Endothelial cell of umbilical vein (primary cell): ENCODE measurements around the gene DPP10.

ENCODE experiments used
- EZH2 ChIP-seq: IDR thresholded peaks from 2 replicates; pipeline ENCODE4 v1.6.1; 2012; ENCODE audit warnings: borderline replicate concordance, low read depth, mild to moderate bottlenecking, moderate library complexity, low read length, inconsistent platforms; ENCODE audit not compliant: severe bottlenecking
- FOS ChIP-seq: IDR thresholded peaks from 2 replicates; pipeline ENCODE4 v1.6.1; 2011; ENCODE audit warnings: mild to moderate bottlenecking, low read length, moderate library complexity, borderline replicate concordance; ENCODE audit not compliant: insufficient read depth
- GATA2 ChIP-seq: IDR thresholded peaks from 2 replicates; pipeline ENCODE4 v1.7.0; 2011; ENCODE audit warnings: low read depth, mild to moderate bottlenecking, moderate library complexity, mixed read lengths, low read length; ENCODE audit not compliant: insufficient read length, insufficient read depth
- JUN ChIP-seq: IDR thresholded peaks from 2 replicates; pipeline ENCODE4 v1.6.1; 2011; ENCODE audit warnings: borderline replicate concordance, low read depth; ENCODE audit not compliant: insufficient read length, insufficient read depth
- MAX ChIP-seq: IDR thresholded peaks from 2 replicates; pipeline ENCODE4 v1.6.1; 2011; ENCODE audit not compliant: insufficient read depth, insufficient read length
- MYC ChIP-seq: IDR thresholded peaks from one replicate; pipeline ENCODE4 v1.6.1; 2011; ENCODE audit warnings: mild to moderate bottlenecking, low read depth, low read length
- POLR2A ChIP-seq: IDR thresholded peaks from 2 replicates; pipeline ENCODE4 v1.6.1; 2012; ENCODE audit warnings: low read depth, mild to moderate bottlenecking, control low read depth, low read length
- POLR2AphosphoS5 ChIP-seq: IDR thresholded peaks from 2 replicates; pipeline ENCODE4 v1.6.1; 2012; ENCODE audit warnings: low read depth, mild to moderate bottlenecking, control low read depth, low read length, moderate library complexity; ENCODE audit not compliant: insufficient read depth
- TF ChIP-seq, protein P1 (sequence below), 2 donors: IDR thresholded peaks; 1 replicate in 1 of 2; 2 replicates in 1 of 2; pipeline ENCODE4 v1.5.1; 2011; ENCODE audit warnings: low read length in 2 of 2, mild to moderate bottlenecking in 2 of 2, moderate library complexity in 2 of 2, control low read depth in 1 of 2, inconsistent platforms in 1 of 2, low read depth in 1 of 2; ENCODE audit not compliant: insufficient read depth in 1 of 2; ENCODE audit errors: extremely low read depth in 1 of 2

GRCh38 chr2:115460008-115460407 is 1017.6 kb downstream of the DPP10 start:
- TF ChIP-seq GATA2 (no peak), POLR2A (no peak), POLR2AphosphoS5 (no peak), EZH2 (no peak), MYC (no peak), MAX (no peak), JUN (no peak), FOS (no peak)
- TF ChIP-seq, protein P1, sequence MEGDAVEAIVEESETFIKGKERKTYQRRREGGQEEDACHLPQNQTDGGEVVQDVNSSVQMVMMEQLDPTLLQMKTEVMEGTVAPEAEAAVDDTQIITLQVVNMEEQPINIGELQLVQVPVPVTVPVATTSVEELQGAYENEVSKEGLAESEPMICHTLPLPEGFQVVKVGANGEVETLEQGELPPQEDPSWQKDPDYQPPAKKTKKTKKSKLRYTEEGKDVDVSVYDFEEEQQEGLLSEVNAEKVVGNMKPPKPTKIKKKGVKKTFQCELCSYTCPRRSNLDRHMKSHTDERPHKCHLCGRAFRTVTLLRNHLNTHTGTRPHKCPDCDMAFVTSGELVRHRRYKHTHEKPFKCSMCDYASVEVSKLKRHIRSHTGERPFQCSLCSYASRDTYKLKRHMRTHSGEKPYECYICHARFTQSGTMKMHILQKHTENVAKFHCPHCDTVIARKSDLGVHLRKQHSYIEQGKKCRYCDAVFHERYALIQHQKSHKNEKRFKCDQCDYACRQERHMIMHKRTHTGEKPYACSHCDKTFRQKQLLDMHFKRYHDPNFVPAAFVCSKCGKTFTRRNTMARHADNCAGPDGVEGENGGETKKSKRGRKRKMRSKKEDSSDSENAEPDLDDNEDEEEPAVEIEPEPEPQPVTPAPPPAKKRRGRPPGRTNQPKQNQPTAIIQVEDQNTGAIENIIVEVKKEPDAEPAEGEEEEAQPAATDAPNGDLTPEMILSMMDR (IDR thresholded peaks at IDR 0.05; ENCODE audit: extremely low read depth in 1 of 2, insufficient read depth in 1 of 2, low read depth in 1 of 2, low read length in 2 of 2), result no peak
